ENCODE results near the gene SF1.

DNA sequence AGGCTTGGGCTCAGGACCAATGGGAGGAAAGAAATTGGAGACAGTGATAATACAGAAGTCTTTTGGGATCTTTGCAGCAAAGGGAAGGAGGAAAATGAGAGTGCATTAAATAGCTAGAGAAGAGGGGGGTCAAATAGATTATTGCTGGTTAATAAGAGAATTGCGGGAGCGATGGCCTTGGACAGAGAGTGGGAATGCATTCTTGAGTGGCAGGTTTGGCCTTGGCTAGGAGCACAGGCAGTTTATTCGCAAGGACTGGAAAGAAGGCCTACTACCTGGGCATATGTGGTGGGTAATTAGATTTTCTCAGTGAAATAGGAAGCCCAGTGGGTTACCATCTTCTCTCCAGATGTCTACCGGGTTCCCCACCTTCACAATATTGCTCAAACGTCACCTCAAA is 35.5 kb upstream of the SF1 start:
- no peak for TF ChIP-seq GTF2F1 (IDR thresholded peaks at IDR 0.05; ENCODE audit: borderline replicate concordance, low read depth, low read length)
- TF ChIP-seq YY1 (IDR thresholded peaks at IDR 0.05; ENCODE audit: low read depth, low read length) = no peak
- no peak for TF ChIP-seq CHD1 (IDR thresholded peaks at IDR 0.05; ENCODE audit: low read depth, low read length)
- no peak for TF ChIP-seq EZH2 (IDR thresholded peaks at IDR 0.05; ENCODE audit: low read depth, low read length, severe bottlenecking)
- TF ChIP-seq, protein P1, sequence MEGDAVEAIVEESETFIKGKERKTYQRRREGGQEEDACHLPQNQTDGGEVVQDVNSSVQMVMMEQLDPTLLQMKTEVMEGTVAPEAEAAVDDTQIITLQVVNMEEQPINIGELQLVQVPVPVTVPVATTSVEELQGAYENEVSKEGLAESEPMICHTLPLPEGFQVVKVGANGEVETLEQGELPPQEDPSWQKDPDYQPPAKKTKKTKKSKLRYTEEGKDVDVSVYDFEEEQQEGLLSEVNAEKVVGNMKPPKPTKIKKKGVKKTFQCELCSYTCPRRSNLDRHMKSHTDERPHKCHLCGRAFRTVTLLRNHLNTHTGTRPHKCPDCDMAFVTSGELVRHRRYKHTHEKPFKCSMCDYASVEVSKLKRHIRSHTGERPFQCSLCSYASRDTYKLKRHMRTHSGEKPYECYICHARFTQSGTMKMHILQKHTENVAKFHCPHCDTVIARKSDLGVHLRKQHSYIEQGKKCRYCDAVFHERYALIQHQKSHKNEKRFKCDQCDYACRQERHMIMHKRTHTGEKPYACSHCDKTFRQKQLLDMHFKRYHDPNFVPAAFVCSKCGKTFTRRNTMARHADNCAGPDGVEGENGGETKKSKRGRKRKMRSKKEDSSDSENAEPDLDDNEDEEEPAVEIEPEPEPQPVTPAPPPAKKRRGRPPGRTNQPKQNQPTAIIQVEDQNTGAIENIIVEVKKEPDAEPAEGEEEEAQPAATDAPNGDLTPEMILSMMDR (IDR thresholded peaks at IDR 0.05; ENCODE audit: control extremely low read depth in 1 of 3, insufficient read depth in 1 of 3, low read depth in 1 of 3, low read length in 3 of 3) = no peak
- no peak for TF ChIP-seq SIX5 (IDR thresholded peaks at IDR 0.05; ENCODE audit: low read depth, low read length)
- TF ChIP-seq RFX5 (IDR thresholded peaks at IDR 0.05; ENCODE audit: borderline replicate concordance, low read depth, low read length) = no peak
- TF ChIP-seq FOSL1 (IDR thresholded peaks at IDR 0.05; ENCODE audit: insufficient read depth, low read depth, low read length) = no peak
- TF ChIP-seq EP300 (IDR thresholded peaks at IDR 0.05; ENCODE audit: borderline replicate concordance in 1 of 2, low read depth in 2 of 2, low read length in 2 of 2) = no peak
- no peak for TF ChIP-seq EGR1 (IDR thresholded peaks at IDR 0.05; ENCODE audit: borderline replicate concordance, low read depth, low read length)
- no peak for TF ChIP-seq BACH1 (IDR thresholded peaks at IDR 0.05; ENCODE audit: low read length)
- TF ChIP-seq JUN (IDR thresholded peaks at IDR 0.05; ENCODE audit: low read depth, low read length) = no peak
- TF ChIP-seq POLR2A (IDR thresholded peaks at IDR 0.05; ENCODE audit: control extremely low read depth in 1 of 2, low read depth in 2 of 2, low read length in 2 of 2) = no peak
- TF ChIP-seq JUND (IDR thresholded peaks at IDR 0.05; ENCODE audit: low read length) = no peak

All from H1 (cell line).